Gastroesophageal sphincter (tissue), 3 donors: Measurements from ENCODE around the gene ARHGAP25.

Experiments
- CTCF ChIP-seq, 4 experiments: fragments of 200-600 bp in 2 of 4; fragments of 450-650 bp in 2 of 4; sonication (generic) in 1 of 4; IDR thresholded peaks; one replicate each; pipeline ENCODE4 v1.5.1; 2017 to 2019; ENCODE audit warnings: antibody characterized with exemption in 4 of 4, mild to moderate bottlenecking in 2 of 4, moderate library complexity in 2 of 4
- EP300 ChIP-seq: sonication (generic); formaldehyde crosslinking; IDR thresholded peaks from one replicate; pipeline ENCODE4 v1.6.1; 2017; ENCODE audit warnings: antibody characterized with exemption, mild to moderate bottlenecking
- POLR2A ChIP-seq, 2 donors: fragments of 450-650 bp; IDR thresholded peaks; one replicate each; pipeline ENCODE4 v1.6.1; 2017; ENCODE audit warnings: antibody characterized with exemption in 2 of 2, mild to moderate bottlenecking in 2 of 2, moderate library complexity in 1 of 2

DNA sequence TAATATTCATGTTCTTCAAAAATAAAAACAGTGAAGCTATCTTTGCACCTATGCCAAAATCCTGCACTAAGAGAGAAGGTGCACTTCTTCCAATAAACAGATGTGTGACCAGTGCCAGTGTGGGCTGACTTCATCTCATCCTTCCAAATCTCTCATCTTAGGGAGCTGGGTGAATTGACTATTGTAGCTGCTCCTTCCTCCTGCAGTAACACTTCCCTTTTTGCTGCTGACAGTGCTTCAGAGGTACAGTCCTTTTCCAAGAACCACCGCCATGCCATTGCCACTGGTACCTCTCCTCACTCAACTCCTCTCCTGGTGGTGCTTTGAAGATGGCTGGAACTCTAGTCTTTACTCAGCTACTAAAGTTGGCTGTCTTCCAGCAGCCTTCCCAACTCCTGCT lies 42.1 kb upstream of the ARHGAP25 start:
- TF ChIP-seq EP300: no peak
- no peak for TF ChIP-seq POLR2A (IDR thresholded peaks at IDR 0.05)
- TF ChIP-seq CTCF (IDR thresholded peaks at IDR 0.05): no peak
